Embryonic facial prominence (tissue), 1 donor: ENCODE data around the gene CES3.
"Not testable (repeated sequence)": the region's sequence is repeated elsewhere in the genome, so short reads cannot be mapped to it uniquely, and the experiment has no call there.

Source experiments
- DNase-seq: peaks from one replicate; pipeline ENCODE4 v3.0.0-alpha.2; 2016; ENCODE audit errors: extremely low spot score

Gene CES3

GRCh38 chr16:66926171-66926947 is 34.7 kb upstream of the CES3 start:
- no peak for DNase-seq

- DNase-seq = no peak
Observed at GRCh38 chr16:66926961-66927436, 34.1 kb upstream of the CES3 start.

- DNase-seq = no peak
Observed at GRCh38 chr16:66927918-66928649, 33.0 kb upstream of the CES3 start.

GRCh38 chr16:66928702-66929388 is 32.2 kb upstream of the CES3 start:
- DNase-seq = no peak

- DNase-seq = no peak
Observed at GRCh38 chr16:66930189-66930588, 30.9 kb upstream of the CES3 start.

GRCh38 chr16:66931665-66932064 is 29.4 kb upstream of the CES3 start:
- no peak for DNase-seq

- no peak for DNase-seq
Observed at GRCh38 chr16:66932076-66932475, 29.0 kb upstream of the CES3 start.

GRCh38 chr16:66933776-66934137 is 27.3 kb upstream of the CES3 start:
- DNase-seq = no peak

GRCh38 chr16:66934138-66934838 is 26.8 kb upstream of the CES3 start, which contains the start of gene CIAO2B:
Gene CIAO2B, minus strand, starts transcription at chr16:66934402. Its CDS starts 38 bp downstream, at chr16:66934364.
- peak; percentile 78 for DNase-seq

- DNase-seq = not testable (repeated sequence)
Observed at GRCh38 chr16:66934839-66935313, 26.2 kb upstream of the CES3 start.

- no peak for DNase-seq
Observed at GRCh38 chr16:66935314-66936011, 25.6 kb upstream of the CES3 start, which contains the start of gene CES2. Gene CES2, plus strand, starts transcription at chr16:66935516. Its CDS starts 120 bp downstream, at chr16:66935636.

GRCh38 chr16:66936462-66936861 is 24.6 kb upstream of the CES3 start:
- DNase-seq = no peak

- DNase-seq = no peak
Observed at GRCh38 chr16:66936889-66937554, 24.0 kb upstream of the CES3 start.

- DNase-seq = no peak
Observed at GRCh38 chr16:66937725-66938337, 23.2 kb upstream of the CES3 start.

GRCh38 chr16:66939366-66939765 is 21.7 kb upstream of the CES3 start:
- DNase-seq = no peak

- DNase-seq = no peak
Observed at GRCh38 chr16:66940236-66940635, 20.8 kb upstream of the CES3 start.

GRCh38 chr16:66942981-66943380 is 18.1 kb upstream of the CES3 start:
- DNase-seq = no peak

- no peak for DNase-seq
Observed at GRCh38 chr16:66943426-66944053, 17.5 kb upstream of the CES3 start.

- DNase-seq = no peak
Observed at GRCh38 chr16:66944054-66944441, 17.0 kb upstream of the CES3 start.
